WERI-Rb-1 (cell line): Measurements from ENCODE around the gene PCDHGB3.
"Not testable (repeated sequence)": the region's sequence is repeated elsewhere in the genome, so short reads cannot be mapped to it uniquely, and the experiment has no call there.

Experiments
- DNase-seq: peaks from one replicate; pipeline ENCODE4 v3.0.0-alpha.2; 2020
- H3K27ac ChIP-seq: fragments of 250-450 bp; sonication (Bioruptor Pico); 2 replicates; pipeline ENCODE4 v1.5.1; 2020; ENCODE audit warnings: mild to moderate bottlenecking, moderate library complexity
- H3K27me3 ChIP-seq: fragments of 250-450 bp; sonication (Bioruptor Pico); 2 replicates; pipeline ENCODE4 v1.5.1; 2021; ENCODE audit warnings: mild to moderate bottlenecking, low read depth, moderate library complexity; ENCODE audit not compliant: insufficient read depth, severe bottlenecking
- H3K36me3 ChIP-seq: fragments of 250-450 bp; sonication (Bioruptor Pico); 2 replicates; pipeline ENCODE4 v1.5.1; 2020; ENCODE audit warnings: mild to moderate bottlenecking, moderate library complexity
- H3K4me3 ChIP-seq: 2 replicates; pipeline ENCODE4 v1.5.1; 2011; ENCODE audit warnings: low read depth, mild to moderate bottlenecking, control low read depth, low read length
- H3K9me3 ChIP-seq: fragments of 250-450 bp; sonication (Bioruptor Pico); 2 replicates; pipeline ENCODE4 v1.5.1; 2021; ENCODE audit warnings: mild to moderate bottlenecking, moderate library complexity; ENCODE audit not compliant: severe bottlenecking
- CTCF ChIP-seq: IDR thresholded peaks from 2 replicates; pipeline ENCODE4 v1.5.1; 2011; ENCODE audit warnings: low read depth, mild to moderate bottlenecking, control low read depth, inconsistent platforms, low read length

The PCDHGB3 gene

GRCh38 chr5:141399555-141400258, 29.7 kb downstream of the PCDHGB3 start:
- Histone ChIP-seq H3K36me3 (no peaks in the 10 kb centered on the region), H3K4me3 (no peak overlapping the region), H3K9me3 (peaks cover 4% of the 10 kb centered on the region), H3K27ac (no peak overlapping the region), H3K27me3 (no peaks in the 10 kb centered on the region)
- DNase-seq = no peak
- no peak for TF ChIP-seq CTCF

- Histone ChIP-seq H3K27ac (no peak within 1 kb of the TSS), H3K9me3 (peaks cover 4% of the 10 kb centered on the region), H3K36me3 (no peaks in the 10 kb centered on the region), H3K4me3 (no peak within 1 kb of the TSS), H3K27me3 (no peaks in the 10 kb centered on the region)
- TF ChIP-seq CTCF = peak; percentile 45
- peak; percentile 30 for DNase-seq
Measured at GRCh38 chr5:141402553-141403243, 32.7 kb downstream of the PCDHGB3 start, which contains the start of gene PCDHGA9. TSS of gene PCDHGA9 (plus strand) at chr5:141402778. CDS start at chr5:141402953, 175 bp downstream.

- no peak for TF ChIP-seq CTCF
- H3K27ac ChIP-seq = no peak overlapping the region
- peaks cover 4% of the 10 kb centered on the region for H3K9me3 ChIP-seq
- no peaks in the 10 kb centered on the region for H3K36me3 ChIP-seq
- no peak overlapping the region for H3K4me3 ChIP-seq
- no peak for DNase-seq
- no peaks in the 10 kb centered on the region for H3K27me3 ChIP-seq
Measured at GRCh38 chr5:141403387-141403786, 33.3 kb downstream of the PCDHGB3 start.

GRCh38 chr5:141407790-141408505, 37.9 kb downstream of the PCDHGB3 start, which contains the start of gene PCDHGB6:
TSS of gene PCDHGB6 (plus strand) at chr5:141408021. CDS start at chr5:141408203, 182 bp downstream.
- not testable (repeated sequence) for H3K36me3 ChIP-seq, H3K4me3 ChIP-seq, H3K27me3 ChIP-seq, H3K9me3 ChIP-seq, DNase-seq, H3K27ac ChIP-seq
- TF ChIP-seq CTCF = 0 out of 2 replicates have a peak, but pooled peaks have one; percentile 31

- H3K4me3 ChIP-seq = no peak overlapping the region
- DNase-seq = no peak
- no peak overlapping the region for H3K27ac ChIP-seq
- TF ChIP-seq CTCF = no peak
- H3K9me3 ChIP-seq = peaks cover 3% of the 10 kb centered on the region
- H3K36me3 ChIP-seq = no peaks in the 10 kb centered on the region
- no peaks in the 10 kb centered on the region for H3K27me3 ChIP-seq
Measured at GRCh38 chr5:141409598-141410306, 39.7 kb downstream of the PCDHGB3 start.
